HepG2 (cell line): Measurements from ENCODE around the gene LBR. TPM values are rescaled to one million over a fixed set of nuclear protein-coding genes. Genes with fewer than 3 reads are reported as not detected.

Experiments
- ATAC-seq: fragments of 200-7000 bp; cut with Tn5 transposase; 3 replicates; pipeline ENCODE4 v1.9.1; 2020; ENCODE audit warnings: mild to moderate bottlenecking, moderate library complexity
- BruUV-seq: library from RNA; stranded (reverse); fragments of 400-500 nt; replicated peaks from 2 replicates; lab custom pipeline; 2021; lab: Mats Ljungman, UMichigan
- CTCF ChIA-PET: fragments of 300-600 bp; formaldehyde crosslinking; extraction: SDS; loops from one replicate; lab custom pipeline; 2021; ENCODE audit warnings: low total read pairs, inconsistent platforms, low intra/inter-chr PET ratio; lab: Yijun Ruan, JAX
- POLR2A ChIA-PET: fragments of 350-600 bp; sonication (Branson Sonifier 250); formaldehyde crosslinking; loops from one replicate; lab custom pipeline; 2020; ENCODE audit warnings: antibody characterized with exemption, inconsistent platforms; lab: Yijun Ruan, JAX
- DNase-seq: peaks from one replicate; pipeline ENCODE4 v3.0.0-alpha.2; 2015; ENCODE audit warnings: low spot score
- FAIRE-seq: peaks from 3 replicates; lab custom pipeline; 2011; peaks lifted over from hg19 to GRCh38; lab: Jason Lieb, UNC
- H2AFZ ChIP-seq: one replicate; pipeline ENCODE4 v1.6.1; 2011; ENCODE audit warnings: low read length, inconsistent platforms
- H3K27ac ChIP-seq: fragments of 300-600 bp; 3 replicates; pipeline ENCODE4 v1.8.0; 2011; ENCODE audit warnings: mixed run types, mild to moderate bottlenecking, mixed read lengths, low read length, inconsistent platforms; ENCODE audit not compliant: insufficient read depth; ENCODE audit errors: extremely low read length
- H3K27me3 ChIP-seq, 2 experiments: fragments of 200-600 bp in 1 of 2; 2 replicates in 1 of 2; 3 replicates in 1 of 2; pipeline versions ENCODE4 v1.6.0 to v1.8.0; 2011; ENCODE audit warnings: low read length in 2 of 2, mild to moderate bottlenecking in 2 of 2, moderate library complexity in 2 of 2, inconsistent platforms in 1 of 2; ENCODE audit not compliant: insufficient read depth in 2 of 2, control insufficient read depth in 1 of 2
- H3K36me3 ChIP-seq, 2 experiments: fragments of 200-600 bp in 1 of 2; replicated peaks in 1 of 2; 2 replicates in 1 of 2; 3 replicates in 1 of 2; pipeline versions ENCODE4 v1.5.1 to v1.8.0; 2011; ENCODE audit warnings: low read length in 2 of 2, inconsistent platforms in 1 of 2; ENCODE audit not compliant: insufficient read depth in 2 of 2, control insufficient read depth in 1 of 2
- H3K4me1 ChIP-seq: 2 replicates; pipeline ENCODE4 v1.5.1; 2012; ENCODE audit warnings: low read length, inconsistent platforms; ENCODE audit not compliant: insufficient read depth
- H3K4me2 ChIP-seq: 2 replicates; pipeline ENCODE4 v1.6.0; 2011; ENCODE audit warnings: low read depth, low read length, inconsistent platforms
- H3K4me3 ChIP-seq, 3 experiments: fragments of 200-600 bp in 1 of 3; sonication (generic), shearing (Covaris generic) in 1 of 3; replicated peaks in 1 of 3; 2 replicates each; pipeline ENCODE4 v1.5.1; 2011 to 2016; ENCODE audit warnings: low read length in 3 of 3, inconsistent platforms in 2 of 3, low read depth in 2 of 3, mild to moderate bottlenecking in 2 of 3, control low read depth in 1 of 3, mixed read lengths in 1 of 3; ENCODE audit not compliant: insufficient read depth in 1 of 3
- H3K79me2 ChIP-seq: one replicate; pipeline ENCODE4 v1.6.1; 2011; ENCODE audit warnings: low read length, inconsistent platforms; ENCODE audit not compliant: insufficient read depth
- H3K9ac ChIP-seq: 2 replicates; pipeline ENCODE4 v1.6.0; 2011; ENCODE audit warnings: mild to moderate bottlenecking, low read depth, low read length, inconsistent platforms; ENCODE audit not compliant: insufficient read depth
- H3K9me3 ChIP-seq: 2 replicates; pipeline ENCODE4 v1.5.1; 2012; ENCODE audit warnings: mild to moderate bottlenecking, low read length
- H4K20me1 ChIP-seq: 2 replicates; pipeline ENCODE4 v1.6.0; 2011; ENCODE audit warnings: inconsistent platforms, mild to moderate bottlenecking, low read length, moderate library complexity; ENCODE audit not compliant: insufficient read depth
- FOXO1 ChIP-seq: sonication (generic); formaldehyde crosslinking; IDR thresholded peaks from 2 replicates; pipeline ENCODE4 v1.4.0; 2020; ENCODE audit warnings: missing genetic modification reagents
- KAT7 ChIP-seq: IDR thresholded peaks from 2 replicates; pipeline ENCODE4 v1.6.1; 2018; ENCODE audit warnings: borderline replicate concordance, missing compliant biosample characterization
- NFYB ChIP-seq: sonication (generic); formaldehyde crosslinking; IDR thresholded peaks from 2 replicates; pipeline ENCODE4 v1.4.0; 2020; ENCODE audit warnings: missing genetic modification reagents
- RERE ChIP-seq: IDR thresholded peaks from 2 replicates; pipeline ENCODE4 v1.6.1; 2016; ENCODE audit warnings: low read depth, missing genetic modification reagents, missing compliant biosample characterization
- ZNF567 ChIP-seq: sonication (generic); formaldehyde crosslinking; IDR thresholded peaks from 2 replicates; pipeline ENCODE4 v1.8.1; 2023; ENCODE audit warnings: mild to moderate bottlenecking, missing genetic modification reagents, borderline replicate concordance
- ZNF616 ChIP-seq: sonication (generic); formaldehyde crosslinking; IDR thresholded peaks from 2 replicates; pipeline ENCODE4 v1.5.0; 2020; ENCODE audit warnings: low read depth, mild to moderate bottlenecking, missing genetic modification reagents
- WGBS: methylation state at CpG from one replicate; pipeline ENCODE4 v1.1.6; 2017; ENCODE audit warnings: low lambda C conversion rate; 5-methylcytosine and 5-hydroxymethylcytosine counted together
- in situ Hi-C: cut with HindIII; loops from 2 replicates; pipeline ENCODE4 v1.10.0; 2017; ENCODE audit warnings: low pct_unique_long_range_greater_than_20kb; ENCODE audit not compliant: extremely low pct_ligation_motif_present
- intact Hi-C: fragments of 100-400 bp; cut with micrococcal nuclease; formaldehyde crosslinking; loops from one replicate; pipeline ENCODE4 v1.10.0; 2022; ENCODE audit not compliant: unreplicated experiment
- polyA plus RNA-seq, 8 experiments: library from polyadenylated mRNA; depleted of rRNA in 3 of 8; stranded (reverse) in 7 of 8; unstranded in 1 of 8; fragments of >200 nt; fragmentation: Illumina TruSeq in 4 of 8; extraction: Trizol in 4 of 8; gene quantifications; 2 replicates each; pipeline versions ENCODE4 v1.2.1 to v1.2.3, GENCODE V29; 2011 to 2016; ENCODE audit warnings: low read depth in 4 of 8, missing spikeins in 1 of 8, mixed read lengths in 1 of 8; ENCODE audit not compliant: insufficient read depth in 1 of 8
- total RNA-seq, 5 experiments: library from RNA; depleted of rRNA; stranded (reverse); fragments of >200 nt; fragmentation: Illumina TruSeq; extraction: Trizol; gene quantifications; 2 replicates each; pipeline ENCODE4 v1.2.3, GENCODE V29; 2016; ENCODE audit warnings: low read depth in 1 of 5

Gene LBR
- total and polyA plus RNA-seq, 2 of the 13 experiments (the other 11 are each of a cell fraction or from before 2014, with no cell fraction given), result 38.9 to 76.7 TPM

GRCh38 chr1:225366552-225366951 is 61.3 kb downstream of the LBR start:
- POLR2A ChIA-PET, result no interaction called here
- no TSS peak for BruUV-seq
- H3K27me3 ChIP-seq, result no peaks in the 10 kb centered on the region; a peak in 1 of 5 replicates
- FAIRE-seq, result no peak
- no peak overlapping the region for H2AFZ ChIP-seq
- no peak overlapping the region for H3K27ac ChIP-seq
- no peak for DNase-seq
- H3K36me3 ChIP-seq, result no peaks in the 10 kb centered on the region
- no peaks in the 10 kb centered on the region for H3K4me1 ChIP-seq
- no peak for TF ChIP-seq FOXO1
- no peak for TF ChIP-seq KAT7 (CRISPR knock-in tag)
- TF ChIP-seq NFYB (CRISPR knock-in tag), result no peak
- no peak for TF ChIP-seq ZNF567 (CRISPR knock-in tag)
- no peak for TF ChIP-seq ZNF616 (CRISPR knock-in tag)
- no peak for TF ChIP-seq RERE (CRISPR knock-in tag)
- CTCF ChIA-PET, result no interaction called here
- ATAC-seq, result no peak
- no peak overlapping the region for H3K4me3 ChIP-seq
- no peak overlapping the region for H3K9ac ChIP-seq
- intact Hi-C loops, result no loop called here
- WGBS, result 0% methylated on average over 1 of the region's 1 CpG
- no peak overlapping the region for H3K4me2 ChIP-seq
- H3K79me2 ChIP-seq, result no peaks in the 10 kb centered on the region
- in situ Hi-C loops, result no loop called here
- no peaks in the 10 kb centered on the region for H4K20me1 ChIP-seq
- no peaks in the 10 kb centered on the region for H3K9me3 ChIP-seq
